GM18526 (cell line): ENCODE data around the gene VSTM4.

Source experiments
- POLR2A ChIP-seq: IDR thresholded peaks from 3 replicates; pipeline ENCODE4 v1.6.1; 2011; ENCODE audit not compliant: insufficient read length; ENCODE audit errors: extremely low read depth

Gene VSTM4, protein sequence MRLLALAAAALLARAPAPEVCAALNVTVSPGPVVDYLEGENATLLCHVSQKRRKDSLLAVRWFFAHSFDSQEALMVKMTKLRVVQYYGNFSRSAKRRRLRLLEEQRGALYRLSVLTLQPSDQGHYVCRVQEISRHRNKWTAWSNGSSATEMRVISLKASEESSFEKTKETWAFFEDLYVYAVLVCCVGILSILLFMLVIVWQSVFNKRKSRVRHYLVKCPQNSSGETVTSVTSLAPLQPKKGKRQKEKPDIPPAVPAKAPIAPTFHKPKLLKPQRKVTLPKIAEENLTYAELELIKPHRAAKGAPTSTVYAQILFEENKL

DNA sequence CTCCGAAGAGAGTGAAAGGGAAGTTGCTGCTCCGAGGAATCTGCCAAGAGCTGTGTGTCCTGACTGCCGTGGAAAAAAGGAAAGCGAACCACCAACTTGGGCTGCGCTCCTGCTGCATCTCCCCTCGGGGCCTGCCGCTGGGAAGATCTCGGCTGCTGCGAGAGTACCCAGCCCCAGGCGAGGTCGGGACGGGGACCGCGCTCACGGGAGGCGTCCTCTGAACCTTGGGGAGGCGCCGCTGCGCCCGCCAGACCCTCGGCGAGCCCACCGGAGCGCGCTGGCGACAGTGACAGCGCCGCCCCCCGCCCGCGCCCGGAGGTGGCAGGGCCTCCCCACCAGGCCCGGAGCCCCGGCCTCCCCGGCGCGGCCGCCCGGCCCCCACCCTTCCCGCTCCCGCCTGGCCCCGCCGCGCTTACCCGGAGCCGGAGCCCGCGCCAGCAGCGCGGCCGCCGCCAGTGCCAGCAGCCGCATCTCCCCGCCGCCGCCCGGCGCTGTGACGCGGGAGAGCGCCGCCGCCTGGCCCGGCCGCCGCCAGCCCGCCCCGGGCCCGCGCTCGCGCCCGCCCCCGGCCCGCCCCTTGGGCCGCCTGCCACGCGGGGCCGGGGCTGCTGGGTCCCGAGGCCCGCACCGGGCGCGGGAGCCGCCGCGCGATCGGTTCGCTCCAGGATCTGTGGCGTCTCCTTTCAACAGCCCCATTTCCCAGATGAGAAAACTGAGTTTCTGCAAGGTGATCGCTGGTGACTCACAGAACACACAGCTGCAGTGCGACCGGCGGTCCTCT lies at the start of gene VSTM4:
VSTM4 (minus strand) TSS at position 508 of the 781 bp plus-strand sequence; CDS start at position 471, 37 bp downstream.
- no peak for TF ChIP-seq POLR2A

DNA sequence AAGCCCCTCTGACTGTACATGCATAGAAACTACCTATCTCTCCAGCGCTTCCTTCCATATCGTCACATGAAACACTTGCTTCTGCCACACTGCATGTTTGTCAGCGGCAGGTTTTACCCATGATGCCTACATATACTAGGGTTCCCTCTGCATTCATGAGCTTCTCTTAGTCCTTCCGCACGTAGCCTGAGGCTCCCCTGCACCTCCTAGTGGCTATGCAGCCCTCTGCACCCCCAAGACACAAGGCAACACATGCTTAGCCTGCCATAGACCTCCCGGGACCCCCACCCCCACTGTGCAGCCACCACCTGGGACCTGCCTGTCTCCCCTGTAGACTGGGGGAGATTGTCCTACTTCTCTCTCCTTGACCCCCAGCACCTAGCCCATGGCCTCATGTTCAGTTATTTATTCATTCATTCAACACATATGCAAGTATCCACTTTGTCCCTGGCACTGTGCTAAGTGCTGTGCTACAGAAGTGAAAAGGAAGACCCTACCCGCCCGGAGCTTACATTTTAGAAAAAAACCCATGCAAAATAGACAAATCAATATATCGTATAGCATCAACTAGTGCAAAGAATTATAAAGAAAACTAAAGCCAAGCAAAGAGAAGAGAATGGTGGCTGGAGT lies 49.4 kb upstream of the VSTM4 start:
- TF ChIP-seq POLR2A: no peak

GRCh38 chr10:49163741-49164140 lies 48.4 kb upstream of the VSTM4 start:
- no peak for TF ChIP-seq POLR2A

DNA sequence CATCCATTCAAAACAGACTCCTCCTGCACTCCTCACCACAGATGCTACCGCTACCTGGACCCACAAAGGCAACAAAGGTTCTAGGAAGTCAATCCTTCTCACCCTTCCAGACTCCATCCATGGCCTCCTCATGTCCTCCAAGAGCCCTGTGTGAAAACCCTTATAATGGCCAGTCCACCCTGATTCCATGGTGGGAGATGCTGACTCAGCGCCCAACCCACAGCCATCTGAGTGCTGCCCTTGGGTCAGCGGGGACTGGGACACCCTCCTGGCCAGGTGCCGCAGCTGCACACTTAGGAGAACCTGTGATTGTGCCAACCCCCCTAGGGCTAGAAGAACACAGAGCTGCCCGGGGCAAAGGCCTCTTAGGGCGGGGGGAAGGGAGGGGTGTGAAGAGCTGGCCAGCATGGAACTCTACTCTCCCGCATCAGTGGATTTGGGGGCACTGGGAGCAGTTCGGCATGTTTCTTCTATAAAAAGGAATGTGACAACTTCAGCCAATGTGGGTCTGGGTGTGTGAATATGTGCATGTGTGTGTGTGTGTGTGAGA lies 47.5 kb upstream of the VSTM4 start:
- TF ChIP-seq POLR2A: no peak

DNA sequence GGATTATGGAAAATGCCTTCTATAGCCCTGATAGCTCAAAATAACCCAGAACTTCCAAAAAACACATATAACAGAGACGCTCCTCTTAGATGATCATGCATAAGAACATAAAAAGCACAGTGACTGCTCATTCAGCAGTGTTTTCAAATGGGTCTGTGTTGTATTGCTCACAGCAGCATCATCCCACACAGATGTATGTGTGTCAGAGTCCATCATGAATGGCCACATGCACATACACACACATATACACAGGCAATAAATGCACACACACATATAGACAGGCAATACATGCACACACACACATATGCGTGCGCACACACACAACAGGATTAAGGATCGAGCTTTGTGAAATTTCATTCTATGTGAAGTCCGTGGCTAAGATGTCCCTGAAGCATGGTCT lies 46.7 kb upstream of the VSTM4 start:
- TF ChIP-seq POLR2A: no peak

GRCh38 chr10:49161411-49161997 lies 46.2 kb upstream of the VSTM4 start:
- TF ChIP-seq POLR2A: no peak

- TF ChIP-seq POLR2A: no peak
These were observed 45.5 kb upstream of the VSTM4 start for GRCh38 chr10:49160814-49161213.

DNA sequence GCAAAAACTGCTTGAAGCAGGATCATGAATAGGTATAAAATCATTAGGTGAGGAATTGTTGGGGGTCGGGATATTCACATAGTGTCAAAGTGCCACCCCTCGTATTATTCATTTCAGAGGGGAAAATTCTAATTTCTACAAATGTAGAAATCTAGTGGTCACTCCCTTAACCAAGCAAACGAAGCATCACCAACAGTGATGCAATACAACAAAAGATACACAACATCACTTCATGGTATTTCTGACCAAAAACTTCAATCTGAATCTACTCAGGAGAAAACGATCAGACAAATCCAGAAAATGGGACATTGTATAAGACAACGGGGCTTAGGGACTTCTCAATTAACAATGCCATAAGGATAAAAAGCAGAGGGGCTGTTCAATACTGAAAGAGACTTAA lies 44.8 kb upstream of the VSTM4 start:
- TF ChIP-seq POLR2A: no peak

- no peak for TF ChIP-seq POLR2A
These were observed 43.6 kb upstream of the VSTM4 start for GRCh38 chr10:49158915-49159314.

DNA sequence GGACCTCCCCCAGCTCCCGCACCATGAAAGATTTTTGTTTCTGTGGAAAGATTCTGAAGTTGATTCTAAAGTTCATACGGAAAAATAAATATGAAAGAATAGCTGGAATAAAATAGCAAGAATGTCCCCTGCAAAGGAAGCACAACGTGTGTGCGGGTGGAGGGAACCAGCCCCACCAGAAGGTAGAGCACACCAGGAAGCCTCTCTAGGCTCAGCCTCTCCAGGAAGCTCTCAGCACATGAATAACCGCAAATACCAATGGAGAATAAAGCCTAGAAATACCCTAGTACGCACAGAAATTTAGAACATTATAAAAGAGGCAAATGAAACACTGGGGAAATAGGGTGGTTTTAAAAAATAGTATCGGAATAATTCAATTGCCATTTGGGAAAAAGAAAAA lies 43.1 kb upstream of the VSTM4 start:
- no peak for TF ChIP-seq POLR2A

DNA sequence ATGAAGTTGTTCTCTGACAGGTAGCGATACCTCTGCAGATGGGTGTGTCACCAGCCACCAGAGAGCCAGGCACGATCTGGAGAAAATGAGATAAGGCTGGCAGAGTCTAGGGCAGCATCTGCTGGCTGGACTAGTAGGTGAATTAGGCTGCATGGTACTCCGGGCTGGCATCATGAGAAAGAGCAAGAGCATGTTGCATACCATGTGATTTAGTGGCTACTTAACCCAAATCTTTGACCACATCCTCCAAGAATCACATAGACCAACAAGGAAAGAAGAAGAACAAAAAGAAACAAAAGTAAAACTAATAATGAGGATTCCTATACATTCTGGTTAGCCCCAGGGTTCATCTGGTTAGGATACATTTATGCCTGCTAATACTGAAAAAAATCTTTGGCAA lies 41.9 kb upstream of the VSTM4 start:
- TF ChIP-seq POLR2A: no peak

DNA sequence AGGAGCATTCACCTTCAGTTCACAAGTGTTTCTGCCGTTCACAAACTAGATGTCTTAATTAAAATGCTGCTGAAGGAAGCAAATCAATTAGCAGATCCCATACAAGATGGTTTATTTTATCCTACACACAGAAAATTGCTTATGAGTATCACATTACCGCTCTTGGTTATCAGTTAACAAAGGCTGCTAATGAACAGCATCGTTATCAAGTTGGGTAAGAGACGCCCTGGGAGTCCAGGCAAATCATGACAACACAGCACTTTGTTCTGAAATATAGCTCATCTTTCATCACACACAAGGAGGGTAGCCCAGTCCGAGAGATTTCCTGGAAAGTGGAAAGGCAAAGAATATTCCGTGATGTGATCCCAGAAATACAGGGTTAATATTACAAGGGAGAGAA lies 39.3 kb upstream of the VSTM4 start:
- TF ChIP-seq POLR2A: no peak

DNA sequence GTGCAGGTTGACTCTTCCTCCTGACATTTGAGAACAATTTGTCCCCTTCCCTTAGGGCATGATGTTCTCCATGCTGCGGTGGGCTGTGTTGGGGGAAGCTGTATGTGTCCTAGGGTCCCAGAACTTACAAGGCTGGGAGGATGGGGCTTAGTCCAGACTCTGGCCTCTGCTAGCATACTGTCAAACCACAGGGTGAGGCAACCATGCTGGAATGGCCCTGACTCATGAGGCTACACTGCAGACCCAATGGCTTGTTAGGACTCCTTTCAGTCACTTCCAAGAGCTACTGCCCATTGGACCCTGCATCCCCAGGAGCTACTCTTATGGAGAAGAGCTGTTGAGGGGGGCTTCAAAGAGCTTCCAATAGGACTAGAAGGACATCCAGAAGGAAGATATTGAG lies 38.6 kb upstream of the VSTM4 start:
- TF ChIP-seq POLR2A: no peak

- no peak for TF ChIP-seq POLR2A
These were observed 37.8 kb upstream of the VSTM4 start for GRCh38 chr10:49153115-49153514.

GRCh38 chr10:49152663-49153062 lies 37.3 kb upstream of the VSTM4 start:
- TF ChIP-seq POLR2A: no peak

- TF ChIP-seq POLR2A: no peak
These were observed 36.7 kb upstream of the VSTM4 start for GRCh38 chr10:49152037-49152436.

DNA sequence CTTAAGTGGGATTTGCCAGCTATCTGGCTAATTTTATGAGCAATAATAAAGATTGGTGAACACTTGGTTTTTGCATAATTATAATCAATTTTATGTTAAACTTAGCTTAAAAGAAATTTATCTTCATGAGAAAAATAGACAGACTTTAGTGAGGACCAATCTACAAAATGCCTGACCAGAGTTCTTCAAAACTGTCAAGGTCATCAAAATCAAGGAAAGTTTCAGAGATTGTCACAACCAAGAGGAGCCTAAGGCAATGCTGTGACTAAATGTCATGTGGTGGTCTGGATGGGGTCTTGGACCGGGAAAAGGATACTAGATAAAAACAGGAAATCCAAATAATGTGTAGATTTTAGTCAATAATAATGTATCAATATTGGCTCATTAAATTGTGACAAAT lies 36.2 kb upstream of the VSTM4 start:
- TF ChIP-seq POLR2A: no peak
